ENCODE measurements around the gene ZBTB4.

Gene ZBTB4

GRCh38 chr17:7425756-7426155, 53.7 kb downstream of the ZBTB4 start:
- ATAC-seq (ENCODE audit: insufficient read depth, low read depth) (no peak), DNase-seq (no peak)
- Histone ChIP-seq H3K4me1 (ENCODE audit: insufficient read depth, low read length) (no peaks in the 10 kb centered on the region), H3K36me3 (ENCODE audit: insufficient read depth, low read length) (no peaks in the 10 kb centered on the region), H2AFZ (ENCODE audit: low read depth, low read length) (no peak overlapping the region), H3K9me3 (ENCODE audit: insufficient read depth, low read length, severe bottlenecking) (no peaks in the 10 kb centered on the region), H3K9ac (ENCODE audit: low read depth, low read length) (no peak overlapping the region), H3K27me3 (ENCODE audit: insufficient read depth, low read length, poor library complexity) (no peaks in the 10 kb centered on the region), H3K79me2 (ENCODE audit: insufficient read depth, low read length) (no peaks in the 10 kb centered on the region), H4K20me1 (ENCODE audit: insufficient read depth, low read length) (no peaks in the 10 kb centered on the region; the same call in 1 of the 2 replicates), H3K27ac (ENCODE audit: low read length) (no peak overlapping the region), H3K4me2 (ENCODE audit: insufficient read depth, low read length) (no peak overlapping the region), H3K4me3 (ENCODE audit: low read depth in 1 of 2, low read length in 2 of 2) (no peak overlapping the region)
- TF ChIP-seq CTCF (IDR thresholded peaks at IDR 0.05; ENCODE audit: borderline replicate concordance, extremely low read depth, low read length, poor library complexity, severe bottlenecking) (no peak), EZH2 (IDR thresholded peaks at IDR 0.05; ENCODE audit: borderline replicate concordance, low read depth, low read length, severe bottlenecking) (no peak)

GRCh38 chr17:7425316-7425715, 54.1 kb downstream of the ZBTB4 start, which contains the start of gene SPEM2:
SPEM2 (plus strand) TSS chr17:7425616; CDS start chr17:7425689, 73 bp downstream.
- no peak within 1 kb of the TSS for H3K4me2 ChIP-seq (ENCODE audit: insufficient read depth, low read length)
- DNase-seq = no peak
- TF ChIP-seq CTCF (IDR thresholded peaks at IDR 0.05; ENCODE audit: borderline replicate concordance, extremely low read depth, low read length, poor library complexity, severe bottlenecking) (no peak), EZH2 (IDR thresholded peaks at IDR 0.05; ENCODE audit: borderline replicate concordance, low read depth, low read length, severe bottlenecking) (no peak)
- H3K9ac ChIP-seq (ENCODE audit: low read depth, low read length) = no peak within 1 kb of the TSS
- ATAC-seq (ENCODE audit: insufficient read depth, low read depth) = no peak
- no peak within 1 kb of the TSS for H3K27ac ChIP-seq (ENCODE audit: low read length)
- no peaks in the 10 kb centered on the region; the same call in 1 of the 2 replicates for H4K20me1 ChIP-seq (ENCODE audit: insufficient read depth, low read length)
- no peak within 1 kb of the TSS for H2AFZ ChIP-seq (ENCODE audit: low read depth, low read length)
- no peaks in the 10 kb centered on the region for H3K27me3 ChIP-seq (ENCODE audit: insufficient read depth, low read length, poor library complexity)
- H3K79me2 ChIP-seq (ENCODE audit: insufficient read depth, low read length) = no peaks in the 10 kb centered on the region
- H3K36me3 ChIP-seq (ENCODE audit: insufficient read depth, low read length) = no peaks in the 10 kb centered on the region
- H3K4me1 ChIP-seq (ENCODE audit: insufficient read depth, low read length) = no peaks in the 10 kb centered on the region
- H3K4me3 ChIP-seq (ENCODE audit: low read depth in 1 of 2, low read length in 2 of 2) = no peak within 1 kb of the TSS
- no peaks in the 10 kb centered on the region for H3K9me3 ChIP-seq (ENCODE audit: insufficient read depth, low read length, severe bottlenecking)

- no peak for DNase-seq
- Histone ChIP-seq H3K9me3 (ENCODE audit: insufficient read depth, low read length, severe bottlenecking) (no peaks in the 10 kb centered on the region), H3K36me3 (ENCODE audit: insufficient read depth, low read length) (no peaks in the 10 kb centered on the region), H3K4me3 (ENCODE audit: low read depth in 1 of 2, low read length in 2 of 2) (no peak overlapping the region), H3K9ac (ENCODE audit: low read depth, low read length) (no peak overlapping the region), H3K4me2 (ENCODE audit: insufficient read depth, low read length) (no peak overlapping the region), H2AFZ (ENCODE audit: low read depth, low read length) (no peak overlapping the region), H3K79me2 (ENCODE audit: insufficient read depth, low read length) (no peaks in the 10 kb centered on the region), H3K4me1 (ENCODE audit: insufficient read depth, low read length) (no peaks in the 10 kb centered on the region), H3K27ac (ENCODE audit: low read length) (no peak overlapping the region), H3K27me3 (ENCODE audit: insufficient read depth, low read length, poor library complexity) (no peaks in the 10 kb centered on the region), H4K20me1 (ENCODE audit: insufficient read depth, low read length) (no peaks in the 10 kb centered on the region; the same call in 1 of the 2 replicates)
- no peak for TF ChIP-seq EZH2 (IDR thresholded peaks at IDR 0.05; ENCODE audit: borderline replicate concordance, low read depth, low read length, severe bottlenecking)
- TF ChIP-seq CTCF (IDR thresholded peaks at IDR 0.05; ENCODE audit: borderline replicate concordance, extremely low read depth, low read length, poor library complexity, severe bottlenecking) = no peak
- no peak for ATAC-seq (ENCODE audit: insufficient read depth, low read depth)
Measured at GRCh38 chr17:7423679-7424078, 55.8 kb downstream of the ZBTB4 start.

- Histone ChIP-seq H3K9me3 (ENCODE audit: insufficient read depth, low read length, severe bottlenecking) (no peaks in the 10 kb centered on the region), H3K4me2 (ENCODE audit: insufficient read depth, low read length) (no peak overlapping the region), H3K4me1 (ENCODE audit: insufficient read depth, low read length) (no peaks in the 10 kb centered on the region), H3K36me3 (ENCODE audit: insufficient read depth, low read length) (no peaks in the 10 kb centered on the region), H3K27ac (ENCODE audit: low read length) (no peak overlapping the region), H2AFZ (ENCODE audit: low read depth, low read length) (no peak overlapping the region), H3K79me2 (ENCODE audit: insufficient read depth, low read length) (no peaks in the 10 kb centered on the region), H3K27me3 (ENCODE audit: insufficient read depth, low read length, poor library complexity) (no peaks in the 10 kb centered on the region), H4K20me1 (ENCODE audit: insufficient read depth, low read length) (no peaks in the 10 kb centered on the region), H3K9ac (ENCODE audit: low read depth, low read length) (no peak overlapping the region), H3K4me3 (ENCODE audit: low read depth in 1 of 2, low read length in 2 of 2) (no peak overlapping the region)
- no peak for ATAC-seq (ENCODE audit: insufficient read depth, low read depth)
- no peak for TF ChIP-seq CTCF (IDR thresholded peaks at IDR 0.05; ENCODE audit: borderline replicate concordance, extremely low read depth, low read length, poor library complexity, severe bottlenecking)
- no peak for TF ChIP-seq EZH2 (IDR thresholded peaks at IDR 0.05; ENCODE audit: borderline replicate concordance, low read depth, low read length, severe bottlenecking)
- no peak for DNase-seq
Measured at GRCh38 chr17:7421186-7421585, 58.2 kb downstream of the ZBTB4 start.
